GM21390 (cell line): ENCODE data around the gene BEST2.
A peak's percentile ranks its signal among the peaks of the same experiment; 100 is the strongest.

Source experiments
- ATAC-seq: cut with Tn5 transposase; IDR thresholded peaks from one replicate; pipeline ENCODE4 v1.9.1; 2021; ENCODE audit not compliant: unreplicated experiment

BEST2 gene

DNA sequence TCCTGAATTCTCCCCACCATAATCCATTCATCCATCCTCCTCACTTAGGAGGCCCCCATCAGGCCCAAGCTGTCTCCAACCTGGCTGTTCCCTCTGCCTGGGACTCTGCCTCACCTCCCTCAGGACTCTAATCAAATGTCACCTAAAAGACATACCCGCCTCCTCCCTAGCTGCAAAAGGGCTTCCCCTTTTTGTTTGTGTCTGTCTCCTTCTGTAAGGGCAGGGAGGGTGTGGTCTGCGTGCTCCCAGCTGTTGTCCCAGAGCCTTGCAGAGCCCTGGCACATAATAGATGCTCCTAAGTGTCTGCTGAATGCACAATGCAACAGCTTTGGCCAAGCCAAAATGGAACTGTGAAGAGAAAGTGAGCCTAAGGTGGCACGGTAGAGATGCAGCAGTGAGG, 21.5 kb upstream of the BEST2 start:
- no peak for ATAC-seq

DNA sequence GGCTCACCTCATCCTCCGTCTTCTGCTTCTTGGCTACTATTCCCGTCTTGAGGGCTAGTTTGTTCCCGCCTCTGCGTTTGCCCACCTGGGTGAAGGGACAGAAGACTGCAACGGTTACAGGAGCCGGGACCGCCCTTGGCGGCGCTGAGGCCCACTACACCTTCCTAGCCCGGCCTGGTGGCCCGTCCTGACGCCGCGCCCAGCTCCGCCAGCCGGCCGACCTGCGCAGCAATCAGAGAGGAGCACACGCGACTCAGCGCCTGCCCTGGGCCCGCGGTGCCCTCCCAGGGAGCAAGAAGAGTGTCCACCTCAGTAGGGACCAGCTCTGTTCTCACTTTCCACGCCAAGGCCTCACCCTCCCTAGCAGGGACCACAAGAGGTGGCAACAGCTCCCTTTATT, 20.3 kb upstream of the BEST2 start:
- no peak for ATAC-seq

DNA sequence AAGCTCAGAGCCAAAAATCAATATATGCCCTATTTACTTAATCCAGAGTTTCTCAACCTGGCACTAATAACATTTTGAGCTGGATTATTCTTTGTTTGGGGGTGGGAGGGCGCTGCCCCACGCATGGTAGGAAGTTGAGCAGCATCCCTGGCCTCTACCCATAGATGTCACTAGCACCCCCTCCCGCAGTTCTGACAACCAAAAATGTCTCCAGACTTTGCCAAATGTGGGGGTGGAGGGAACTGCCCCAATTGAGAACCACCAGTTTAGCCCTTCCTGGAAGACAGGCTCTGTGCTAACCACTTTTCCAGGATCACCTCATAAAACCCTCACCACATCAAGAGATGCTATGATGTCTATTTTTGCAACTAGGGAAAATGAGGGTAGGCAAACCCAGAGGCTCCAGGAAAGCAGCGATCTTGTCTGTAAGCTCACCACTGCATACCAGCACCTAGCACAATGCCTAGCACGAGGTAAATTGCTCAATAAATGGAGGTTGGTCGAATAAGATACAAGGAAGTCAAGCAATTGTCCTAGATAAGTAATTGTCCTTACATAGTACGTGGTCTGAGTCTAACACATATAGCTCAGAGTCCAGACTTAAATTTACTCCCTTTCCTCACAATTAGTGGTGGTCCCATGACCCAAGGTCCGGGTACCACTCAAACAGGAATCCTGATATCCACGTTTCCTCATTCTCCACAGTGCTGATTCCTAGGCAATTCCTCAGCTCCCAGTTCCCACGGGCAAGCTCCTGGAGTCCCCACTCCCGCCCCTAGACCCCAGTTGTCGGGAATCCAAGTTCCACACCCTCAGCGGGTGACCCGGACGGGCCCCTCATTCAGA, 18.0 kb upstream of the BEST2 start:
- no peak for ATAC-seq

DNA sequence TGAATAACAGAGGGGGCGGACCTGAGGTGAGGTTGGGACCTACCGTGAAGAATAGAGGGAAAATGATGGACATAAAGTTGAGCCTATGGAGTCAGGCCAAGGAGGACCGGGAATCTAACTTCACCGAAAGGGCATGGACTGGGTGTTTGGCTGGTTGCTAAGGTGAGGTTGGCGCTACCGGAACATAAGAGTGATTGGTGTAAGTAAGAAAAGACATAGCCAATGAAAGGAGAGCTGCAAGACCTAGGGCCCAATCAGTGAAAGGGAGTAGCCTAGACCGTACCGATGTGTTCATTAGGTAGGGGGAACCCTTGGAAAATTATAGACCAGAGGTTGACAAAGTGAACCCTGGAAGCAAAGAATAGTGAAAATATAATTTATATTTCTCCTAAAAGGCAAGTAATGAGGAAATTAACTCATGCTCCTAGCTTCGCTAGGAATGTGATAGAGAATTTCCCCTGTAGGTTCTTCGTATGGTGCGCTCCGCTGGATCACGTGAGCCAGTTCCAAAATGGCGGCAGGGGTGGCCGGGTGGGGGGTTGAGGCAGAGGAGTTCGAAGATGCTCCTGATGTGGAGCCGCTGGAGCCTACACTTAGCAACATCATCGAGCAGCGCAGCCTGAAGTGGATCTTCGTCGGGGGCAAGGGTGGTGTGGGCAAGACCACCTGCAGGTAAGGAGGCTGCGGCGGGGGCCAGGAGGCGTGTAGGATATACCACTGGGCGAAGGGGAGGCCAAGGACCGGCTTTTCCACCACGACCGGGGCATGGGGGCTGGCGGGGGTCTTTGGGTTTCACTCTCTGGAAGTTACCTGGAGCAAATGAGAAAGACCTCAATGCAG, 14.4 kb upstream of the BEST2 start, which contains the start of gene GET3:
Gene GET3, plus strand, starts transcription at position 503 of the 840 bp plus-strand sequence. Its CDS starts 9 bp downstream, at position 512.
- ATAC-seq = peak; percentile 74

DNA sequence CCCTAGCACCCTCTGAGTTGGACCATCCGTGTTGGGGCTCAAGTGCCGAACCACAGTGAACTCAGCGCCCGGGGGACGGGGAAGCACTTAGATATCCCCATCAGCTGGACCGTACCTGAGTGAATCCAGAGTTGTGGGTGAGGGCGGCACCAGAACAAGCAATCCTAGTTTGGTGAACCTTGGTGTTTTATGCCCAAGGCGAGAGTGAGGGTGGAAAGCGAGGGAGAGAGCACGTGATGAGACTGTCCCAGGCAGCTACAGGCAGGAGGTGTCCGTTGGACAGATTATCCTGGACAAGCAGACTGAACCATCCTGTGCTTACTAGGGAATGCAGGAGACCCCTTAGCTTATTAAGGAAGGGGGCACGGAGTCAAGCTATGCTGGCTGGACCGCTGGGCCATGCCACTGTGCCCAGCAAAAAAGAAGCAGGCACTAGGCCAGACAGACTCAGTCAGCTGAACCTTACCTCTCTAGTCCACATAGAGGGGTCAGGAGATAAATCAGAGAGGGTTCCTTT, 13.7 kb upstream of the BEST2 start:
- ATAC-seq = no peak

DNA sequence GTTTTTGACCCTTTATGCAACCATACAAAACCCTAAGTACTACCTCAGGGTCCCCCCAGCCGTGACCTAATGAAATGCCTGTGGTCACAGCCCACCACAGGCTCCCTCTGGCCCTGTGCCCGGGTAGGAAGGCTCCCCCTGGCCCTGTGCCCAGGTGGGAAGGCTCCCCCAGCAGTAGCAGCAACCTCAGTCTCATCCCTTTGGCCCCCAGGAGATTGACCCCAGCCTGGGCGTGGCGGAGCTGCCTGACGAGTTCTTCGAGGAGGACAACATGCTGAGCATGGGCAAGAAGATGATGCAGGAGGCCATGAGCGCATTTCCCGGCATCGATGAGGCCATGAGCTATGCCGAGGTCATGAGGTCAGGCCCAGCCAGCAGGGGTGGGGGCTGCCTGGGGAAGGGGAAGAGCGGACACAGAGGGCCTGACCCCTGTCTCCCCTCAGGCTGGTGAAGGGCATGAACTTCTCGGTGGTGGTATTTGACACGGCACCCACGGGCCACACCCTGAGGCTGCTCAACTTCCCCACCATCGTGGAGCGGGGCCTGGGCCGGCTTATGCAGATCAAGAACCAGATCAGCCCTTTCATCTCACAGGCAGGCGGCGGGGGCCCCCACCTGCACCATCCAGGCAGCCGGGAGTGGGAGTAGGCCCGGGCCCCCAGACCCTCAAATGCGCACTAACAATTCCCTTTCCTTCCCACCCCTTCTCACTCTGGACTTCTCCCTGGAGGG, 6.3 kb upstream of the BEST2 start:
- no peak for ATAC-seq

DNA sequence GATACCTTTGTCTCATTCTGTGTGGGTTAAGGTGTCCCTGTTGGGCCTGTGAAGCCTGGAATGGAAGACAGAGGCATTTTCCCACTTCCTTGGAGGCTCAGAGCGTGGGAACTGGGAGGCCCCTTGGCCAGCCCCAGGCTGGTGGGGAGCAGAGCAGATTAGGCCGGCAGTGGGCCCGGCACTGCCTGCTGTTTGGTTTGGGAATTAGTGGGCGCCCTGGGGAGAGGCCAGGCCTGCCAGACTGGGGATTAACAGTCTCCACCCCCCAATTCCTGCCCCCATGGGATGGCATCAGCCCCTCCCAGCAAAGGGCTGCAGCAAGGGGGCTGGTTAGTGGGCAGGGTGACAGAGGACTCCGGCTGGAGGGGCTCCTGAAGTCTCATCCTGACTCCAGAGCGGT, 3.1 kb upstream of the BEST2 start:
- ATAC-seq = no peak

DNA sequence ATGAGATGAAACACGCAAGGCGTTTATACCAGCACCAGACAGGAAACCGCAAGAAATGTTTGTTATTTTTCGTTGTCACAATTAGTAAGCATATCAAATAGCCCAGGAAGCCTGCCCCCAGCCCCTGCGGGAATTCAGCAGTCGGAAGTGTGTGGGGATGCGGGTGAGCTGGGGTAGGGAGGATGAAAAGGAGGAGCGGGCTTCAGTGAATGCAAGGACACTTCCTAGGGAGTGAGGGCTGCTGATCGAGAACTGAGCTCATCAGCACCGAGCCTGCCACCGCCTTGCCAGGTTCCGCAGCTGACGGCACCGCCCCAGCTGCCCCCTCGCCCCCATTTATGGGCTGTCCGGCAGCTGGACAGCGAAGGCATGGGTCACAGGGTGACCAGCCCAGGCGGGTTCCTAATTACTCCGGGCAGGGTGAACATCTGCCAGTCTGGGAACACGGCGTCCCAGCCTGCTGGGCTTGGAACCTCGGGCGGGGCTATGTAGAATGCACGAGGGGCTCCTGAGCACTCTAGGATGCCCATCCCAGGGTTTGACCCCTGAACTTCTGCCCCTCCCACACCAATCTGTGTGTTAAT, 1.6 kb upstream of the BEST2 start:
- ATAC-seq = no peak

DNA sequence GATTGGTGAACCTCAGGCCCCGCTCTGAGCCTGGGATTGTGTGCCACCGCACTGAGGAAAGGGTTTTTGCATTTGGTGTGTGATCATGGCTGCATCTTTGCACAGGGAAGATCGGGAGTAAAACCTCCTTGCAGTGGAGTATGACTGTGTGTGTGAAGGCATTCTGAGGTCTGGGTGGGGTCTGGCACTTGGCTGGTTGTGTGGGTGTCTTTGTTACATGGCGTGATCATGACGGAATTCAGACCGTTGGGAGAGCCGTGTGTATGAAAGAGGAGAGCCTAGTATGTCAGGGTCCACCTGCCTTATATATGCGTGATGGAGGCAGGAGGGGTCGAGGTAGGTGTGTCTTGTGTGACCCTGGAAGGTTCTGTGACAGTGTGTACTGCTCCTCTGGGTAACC, 740 bp upstream of the BEST2 start:
- ATAC-seq = no peak

DNA sequence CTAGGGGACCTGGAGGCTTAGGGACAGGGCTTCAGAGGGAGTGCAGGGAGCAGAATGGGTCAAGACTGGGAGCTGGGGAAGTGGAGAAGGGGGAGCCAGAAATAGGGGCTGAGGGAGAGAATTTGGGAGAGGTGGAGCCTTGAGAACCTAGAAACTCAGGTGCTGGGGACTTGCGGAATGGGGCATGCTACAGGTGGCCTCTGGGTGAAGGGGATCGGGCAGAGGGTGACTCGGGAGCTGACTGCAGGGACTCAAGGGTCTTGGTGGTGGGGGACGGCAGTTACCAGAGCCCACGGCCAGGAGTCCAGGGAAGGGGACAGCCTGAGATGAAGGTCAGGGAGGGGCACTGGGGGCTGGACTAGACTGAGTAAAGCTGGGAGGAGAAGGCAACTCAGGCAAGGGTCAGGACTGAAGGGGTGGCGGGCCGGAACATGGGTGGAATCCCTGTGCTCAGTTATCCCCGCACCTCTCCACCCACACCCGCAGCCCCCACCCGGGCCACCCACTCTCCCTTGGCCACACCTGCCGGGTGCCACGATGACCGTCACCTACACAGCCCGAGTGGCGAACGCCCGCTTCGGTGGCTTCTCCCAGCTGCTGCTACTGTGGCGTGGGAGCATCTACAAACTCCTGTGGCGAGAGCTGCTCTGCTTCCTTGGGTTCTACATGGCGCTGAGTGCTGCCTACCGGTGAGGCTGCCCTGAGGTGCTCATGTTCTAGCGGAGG, 628 bp downstream of the BEST2 start:
- ATAC-seq = no peak

DNA sequence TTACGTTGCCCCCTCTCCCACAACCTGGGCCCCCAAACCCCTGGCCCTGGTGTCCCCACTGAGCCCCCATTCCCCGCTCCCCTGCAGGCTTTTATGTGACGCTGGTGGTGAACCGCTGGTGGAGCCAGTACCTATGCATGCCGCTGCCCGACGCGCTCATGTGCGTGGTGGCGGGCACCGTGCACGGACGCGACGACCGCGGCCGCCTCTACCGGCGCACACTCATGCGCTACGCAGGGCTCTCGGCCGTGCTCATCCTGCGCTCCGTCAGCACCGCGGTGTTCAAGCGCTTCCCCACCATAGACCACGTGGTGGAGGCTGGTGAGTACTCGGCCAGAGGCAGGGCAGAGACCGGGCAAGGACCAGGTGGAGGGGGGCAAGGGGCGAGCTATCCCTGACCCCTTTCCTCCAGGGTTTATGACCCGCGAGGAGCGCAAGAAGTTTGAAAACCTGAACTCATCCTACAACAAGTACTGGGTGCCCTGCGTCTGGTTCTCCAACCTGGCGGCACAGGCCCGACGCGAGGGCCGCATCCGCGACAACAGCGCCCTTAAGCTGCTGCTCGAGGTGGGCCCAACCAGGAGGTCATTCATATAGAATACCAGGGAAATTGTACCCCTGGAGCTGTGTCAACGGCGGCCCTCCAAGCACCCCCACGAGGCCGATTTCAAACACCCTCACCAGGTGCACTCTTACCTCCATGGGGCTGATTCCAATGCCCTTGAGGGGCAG, 3.0 kb downstream of the BEST2 start:
- no peak for ATAC-seq

DNA sequence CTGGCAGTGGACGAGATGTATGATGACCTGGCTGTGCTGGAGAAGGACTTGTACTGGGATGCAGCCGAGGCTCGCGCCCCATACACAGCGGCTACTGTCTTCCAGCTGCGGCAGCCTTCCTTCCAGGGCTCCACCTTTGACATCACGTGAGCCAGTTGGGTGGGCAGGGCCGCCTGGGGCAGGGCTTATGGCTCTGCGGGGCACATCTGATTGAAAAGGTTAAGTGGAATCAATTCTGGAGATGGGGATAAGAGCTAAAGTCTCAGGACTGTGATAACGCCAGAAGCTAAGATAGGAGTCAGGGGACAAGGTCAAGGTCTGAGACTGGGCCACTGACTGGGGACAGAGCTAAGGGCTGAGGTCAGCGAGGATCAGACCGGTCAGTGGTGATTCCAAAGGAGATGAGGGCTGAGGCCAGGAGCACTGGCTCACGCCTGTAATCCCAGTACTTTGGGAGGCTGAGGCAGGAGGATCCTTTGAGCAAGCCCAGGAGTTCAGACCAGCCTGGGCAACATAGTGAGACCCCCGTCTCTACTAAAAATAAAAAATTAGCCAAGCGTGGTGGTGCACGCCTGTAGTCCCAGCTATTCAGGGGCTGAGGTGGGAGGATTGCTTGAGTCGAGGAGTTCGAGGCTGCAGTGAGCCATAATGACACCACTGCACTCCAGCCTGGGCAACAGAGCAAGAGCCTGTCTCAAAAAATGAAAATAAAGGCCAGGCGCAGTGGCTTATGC, 4.7 kb downstream of the BEST2 start:
- no peak for ATAC-seq

DNA sequence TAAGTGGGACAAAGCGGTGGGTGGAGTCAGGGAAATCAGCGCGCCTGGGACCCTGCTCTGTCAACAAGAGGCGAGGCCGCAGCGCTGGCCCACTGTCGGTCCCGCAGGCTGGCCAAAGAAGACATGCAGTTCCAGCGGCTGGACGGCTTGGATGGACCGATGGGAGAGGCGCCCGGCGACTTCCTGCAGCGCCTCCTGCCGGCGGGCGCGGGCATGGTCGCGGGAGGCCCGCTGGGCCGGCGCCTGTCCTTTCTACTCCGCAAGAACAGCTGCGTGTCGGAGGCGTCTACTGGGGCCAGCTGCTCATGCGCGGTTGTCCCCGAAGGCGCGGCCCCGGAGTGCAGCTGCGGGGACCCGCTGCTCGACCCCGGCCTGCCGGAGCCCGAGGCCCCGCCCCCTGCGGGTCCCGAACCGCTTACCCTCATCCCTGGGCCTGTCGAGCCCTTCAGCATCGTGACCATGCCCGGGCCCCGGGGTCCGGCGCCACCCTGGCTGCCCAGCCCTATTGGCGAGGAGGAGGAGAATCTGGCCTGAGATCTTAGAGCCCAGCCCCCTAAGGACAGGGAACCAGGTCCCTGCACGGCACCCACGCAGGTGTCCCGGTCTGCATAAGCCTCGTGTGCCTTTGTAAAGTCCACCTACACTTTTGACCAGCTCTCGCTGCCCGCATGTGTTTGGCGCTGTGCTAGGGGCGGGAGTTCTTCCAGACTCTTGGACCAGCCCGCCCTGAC, 6.1 kb downstream of the BEST2 start:
- ATAC-seq = no peak

DNA sequence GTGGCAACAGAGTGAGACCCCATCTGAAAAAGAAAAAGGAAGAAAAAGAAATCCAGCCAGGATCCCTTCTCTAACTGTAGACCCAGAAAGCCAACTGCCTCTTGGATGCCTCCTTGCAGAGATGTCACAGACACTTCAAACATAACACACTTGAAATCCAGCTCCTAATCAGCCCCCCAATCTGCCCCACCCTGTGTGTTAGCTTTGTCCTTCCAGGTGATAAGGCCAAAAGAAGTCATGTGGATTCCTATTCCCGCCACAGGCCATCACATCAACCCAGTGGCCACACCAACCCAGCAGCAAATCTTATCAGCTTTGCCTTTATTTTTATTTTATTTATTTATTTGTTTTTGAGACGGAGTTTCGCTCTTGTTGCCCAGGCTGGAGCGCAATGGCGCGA, 8.1 kb downstream of the BEST2 start:
- ATAC-seq = no peak

DNA sequence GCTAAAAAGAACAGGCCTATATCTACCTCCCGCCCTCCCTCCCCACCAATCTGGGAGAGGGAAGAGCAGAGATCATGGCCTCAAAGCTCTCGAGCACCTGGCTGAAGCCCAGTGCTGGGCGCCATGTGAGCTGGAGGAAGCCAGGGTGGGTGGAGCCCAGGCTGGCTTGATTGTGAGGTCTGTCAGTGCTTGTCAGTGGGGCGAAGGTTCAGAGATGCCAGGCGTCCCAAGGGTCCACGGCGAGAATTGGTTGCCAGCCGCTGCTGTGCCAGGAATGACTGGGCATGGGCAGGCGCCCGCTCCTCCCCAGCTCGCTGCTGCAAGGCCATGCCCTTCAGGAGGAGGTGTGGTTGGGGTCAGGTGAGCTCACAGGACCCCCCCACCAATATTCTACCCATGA, 11.5 kb downstream of the BEST2 start:
- ATAC-seq = no peak

DNA sequence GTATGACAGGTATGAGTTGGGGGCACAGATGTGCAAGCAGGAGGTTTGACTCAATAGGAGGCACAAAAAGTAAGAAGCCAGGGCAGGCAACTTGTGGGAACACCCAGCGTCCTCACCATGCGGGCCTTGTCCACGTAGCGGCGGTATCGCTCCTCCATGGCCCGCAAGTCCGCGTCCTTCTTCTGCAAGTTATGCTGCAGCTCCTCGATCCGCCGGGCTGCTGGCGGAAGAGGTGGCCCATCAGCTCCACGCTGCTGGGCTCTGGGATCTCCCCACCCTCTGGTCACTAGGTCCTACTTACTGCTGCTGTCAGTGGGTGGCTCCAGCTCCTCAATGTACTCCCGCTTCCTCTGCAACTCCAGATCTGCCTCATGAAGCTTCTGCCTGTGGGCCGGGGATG, 13.1 kb downstream of the BEST2 start:
- ATAC-seq = no peak

DNA sequence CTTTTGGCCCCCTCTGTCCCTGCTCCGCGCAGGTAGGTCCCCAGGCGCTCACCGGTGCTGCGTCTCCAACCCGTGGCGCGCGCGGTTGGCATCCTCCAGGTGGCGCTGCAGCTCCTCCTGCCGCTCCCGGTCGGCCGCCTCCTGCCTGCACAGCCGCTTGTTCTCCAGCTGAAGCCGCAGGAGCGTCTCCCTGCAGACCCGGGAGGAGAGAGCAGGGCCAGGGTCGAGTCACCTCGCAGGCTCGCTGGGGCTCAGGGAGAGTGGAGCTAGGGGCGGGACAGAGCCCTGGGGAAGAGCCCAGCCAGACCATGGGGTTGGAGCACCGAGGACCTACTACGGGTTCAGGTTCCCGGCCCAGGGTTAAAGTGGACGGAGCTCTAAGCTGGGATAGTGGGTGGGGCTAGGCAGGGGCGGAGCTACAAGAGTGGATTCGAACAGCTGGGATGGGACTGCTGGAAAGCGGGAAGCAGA, 14.5 kb downstream of the BEST2 start:
- no peak for ATAC-seq

DNA sequence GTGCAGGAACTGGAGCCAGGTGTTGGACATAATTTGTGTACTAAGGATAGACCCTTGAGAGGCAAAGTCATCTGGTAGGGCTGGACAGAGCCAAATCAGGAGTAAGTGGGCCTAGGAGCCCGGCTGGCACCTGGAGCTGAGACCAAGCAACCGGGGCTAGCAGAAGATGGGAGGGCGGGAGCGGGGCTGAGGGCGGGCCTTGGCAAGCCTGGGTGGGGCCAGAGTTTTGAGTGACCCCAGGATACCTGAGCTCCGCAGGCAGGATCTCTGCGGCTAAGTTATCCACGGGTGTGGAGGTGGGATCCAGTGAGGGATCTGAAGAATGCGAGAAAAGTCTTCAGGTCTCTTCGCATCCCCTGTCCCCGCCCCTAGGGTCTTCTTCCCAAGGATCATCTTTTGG, 15.6 kb downstream of the BEST2 start:
- ATAC-seq = no peak
